HCT116 (cell line): Measurements from ENCODE around the gene PCNX1.

Source experiments
- CEBPB ChIP-seq: IDR thresholded peaks from 2 replicates; pipeline ENCODE4 v1.6.1; 2012; ENCODE audit warnings: low read depth
- CTCF ChIP-seq, 3 experiments: fragments of 200-600 bp in 1 of 3; sonication (generic) in 1 of 3; IDR thresholded peaks in 2 of 3; conservative IDR thresholded peaks in 1 of 3; 2 replicates each; pipeline ENCODE4 v1.5.1; 2012 to 2017; ENCODE audit warnings: low read depth in 2 of 3, low read length in 2 of 3, antibody characterized with exemption in 1 of 3, borderline replicate concordance in 1 of 3, control low read depth in 1 of 3, mild to moderate bottlenecking in 1 of 3, mixed read lengths in 1 of 3, mixed run types in 1 of 3, moderate library complexity in 1 of 3; ENCODE audit not compliant: insufficient read depth in 1 of 3
- EGR1 ChIP-seq: IDR thresholded peaks from 2 replicates; pipeline ENCODE4 v1.6.1; 2012; ENCODE audit warnings: low read depth
- EZH2 ChIP-seq: fragments of 200-600 bp; sonication (generic); IDR thresholded peaks from 2 replicates; pipeline ENCODE4 v1.6.1; 2017; ENCODE audit warnings: antibody characterized with exemption, mixed run types
- EZH2phosphoT487 ChIP-seq: fragments of 200-600 bp; IDR thresholded peaks from 2 replicates; pipeline ENCODE4 v1.6.1; 2018; ENCODE audit warnings: antibody characterized with exemption, borderline replicate concordance
- MAX ChIP-seq: IDR thresholded peaks from 2 replicates; pipeline ENCODE4 v1.6.1; 2012
- POLR2A ChIP-seq: IDR thresholded peaks from 2 replicates; pipeline ENCODE4 v1.7.0; 2011; ENCODE audit warnings: borderline replicate concordance; ENCODE audit not compliant: insufficient read depth, insufficient read length; ENCODE audit errors: extremely low read depth
- POLR2AphosphoS5 ChIP-seq: IDR thresholded peaks from 2 replicates; pipeline ENCODE4 v1.6.1; 2011; ENCODE audit warnings: mild to moderate bottlenecking, low read depth, low read length, moderate library complexity
- SP1 ChIP-seq: IDR thresholded peaks from 2 replicates; pipeline ENCODE4 v1.6.1; 2012; ENCODE audit warnings: low read depth
- SRF ChIP-seq: IDR thresholded peaks from 2 replicates; pipeline ENCODE4 v1.6.1; 2012; ENCODE audit warnings: low read depth
- TCF7L2 ChIP-seq: IDR thresholded peaks from 2 replicates; pipeline ENCODE4 v1.7.0; 2011; ENCODE audit warnings: borderline replicate concordance, inconsistent platforms; ENCODE audit not compliant: insufficient read depth, insufficient read length; ENCODE audit errors: extremely low read depth
- YY1 ChIP-seq: IDR thresholded peaks from 2 replicates; pipeline ENCODE4 v1.6.1; 2011; ENCODE audit warnings: low read length, low read depth, moderate library complexity, mild to moderate bottlenecking; ENCODE audit not compliant: insufficient replicate concordance; ENCODE audit errors: extremely low read depth
- ZNF274 ChIP-seq: fragments of 200-500 bp; sonication (Bioruptor generic); IDR thresholded peaks from 2 replicates; pipeline ENCODE4 v1.6.1; 2014; ENCODE audit warnings: mild to moderate bottlenecking, low read depth, low read length, inconsistent platforms
- TF ChIP-seq, protein P1 (sequence below): IDR thresholded peaks from 2 replicates; pipeline ENCODE4 v1.6.1; 2012; ENCODE audit warnings: low read depth

GRCh38 chr14:70904373-70904772 lies 2.9 kb upstream of the PCNX1 start:
- no peak for TF ChIP-seq POLR2A
- no peak for TF ChIP-seq EGR1
- TF ChIP-seq, protein P1, sequence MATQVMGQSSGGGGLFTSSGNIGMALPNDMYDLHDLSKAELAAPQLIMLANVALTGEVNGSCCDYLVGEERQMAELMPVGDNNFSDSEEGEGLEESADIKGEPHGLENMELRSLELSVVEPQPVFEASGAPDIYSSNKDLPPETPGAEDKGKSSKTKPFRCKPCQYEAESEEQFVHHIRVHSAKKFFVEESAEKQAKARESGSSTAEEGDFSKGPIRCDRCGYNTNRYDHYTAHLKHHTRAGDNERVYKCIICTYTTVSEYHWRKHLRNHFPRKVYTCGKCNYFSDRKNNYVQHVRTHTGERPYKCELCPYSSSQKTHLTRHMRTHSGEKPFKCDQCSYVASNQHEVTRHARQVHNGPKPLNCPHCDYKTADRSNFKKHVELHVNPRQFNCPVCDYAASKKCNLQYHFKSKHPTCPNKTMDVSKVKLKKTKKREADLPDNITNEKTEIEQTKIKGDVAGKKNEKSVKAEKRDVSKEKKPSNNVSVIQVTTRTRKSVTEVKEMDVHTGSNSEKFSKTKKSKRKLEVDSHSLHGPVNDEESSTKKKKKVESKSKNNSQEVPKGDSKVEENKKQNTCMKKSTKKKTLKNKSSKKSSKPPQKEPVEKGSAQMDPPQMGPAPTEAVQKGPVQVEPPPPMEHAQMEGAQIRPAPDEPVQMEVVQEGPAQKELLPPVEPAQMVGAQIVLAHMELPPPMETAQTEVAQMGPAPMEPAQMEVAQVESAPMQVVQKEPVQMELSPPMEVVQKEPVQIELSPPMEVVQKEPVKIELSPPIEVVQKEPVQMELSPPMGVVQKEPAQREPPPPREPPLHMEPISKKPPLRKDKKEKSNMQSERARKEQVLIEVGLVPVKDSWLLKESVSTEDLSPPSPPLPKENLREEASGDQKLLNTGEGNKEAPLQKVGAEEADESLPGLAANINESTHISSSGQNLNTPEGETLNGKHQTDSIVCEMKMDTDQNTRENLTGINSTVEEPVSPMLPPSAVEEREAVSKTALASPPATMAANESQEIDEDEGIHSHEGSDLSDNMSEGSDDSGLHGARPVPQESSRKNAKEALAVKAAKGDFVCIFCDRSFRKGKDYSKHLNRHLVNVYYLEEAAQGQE, result no peak
- no peak for TF ChIP-seq SRF
- no peak for TF ChIP-seq CTCF (IDR thresholded peaks at IDR 0.05 in 2 of 3, conservative IDR thresholded peaks at IDR 0.05 in 1 of 3; ENCODE audit: borderline replicate concordance in 1 of 3, insufficient read depth in 1 of 3, low read depth in 2 of 3, low read length in 2 of 3)
- TF ChIP-seq EZH2, result no peak
- TF ChIP-seq SP1, result no peak
- no peak for TF ChIP-seq CEBPB
- TF ChIP-seq POLR2AphosphoS5, result no peak
- TF ChIP-seq TCF7L2, result no peak
- TF ChIP-seq EZH2phosphoT487, result no peak
- TF ChIP-seq YY1, result no peak
- TF ChIP-seq MAX, result no peak
- TF ChIP-seq ZNF274, result no peak
